Measurements from ENCODE around the gene SGCE.

SGCE gene

DNA sequence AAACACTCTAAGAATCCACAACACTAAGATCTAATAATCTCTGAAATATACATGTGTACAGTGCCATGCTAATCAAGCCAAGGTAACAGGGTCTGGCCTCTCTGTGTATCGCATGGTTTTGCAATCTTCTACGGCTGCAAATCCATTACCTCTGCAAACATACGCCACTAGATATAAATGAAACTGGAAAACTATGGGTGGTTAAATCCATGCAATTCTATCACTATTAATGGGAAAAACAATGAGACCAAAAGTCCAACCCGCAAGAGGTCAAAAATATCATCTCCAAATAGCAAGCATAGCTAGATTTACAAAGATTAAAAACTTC lies 23.0 kb downstream of the SGCE start:
- Histone ChIP-seq H3K27me3 (ENCODE audit: control insufficient read depth in 3 of 3, insufficient read depth in 3 of 3, low read depth in 1 of 3, low read length in 3 of 3) (no peaks in the 10 kb centered on the region), H3K14ac (ENCODE audit: low read length) (no peak overlapping the region), H2BK120ac (ENCODE audit: low read depth, low read length) (no peak overlapping the region), H3K79me1 (ENCODE audit: low read depth, low read length) (no peaks in the 10 kb centered on the region), H3K4me3 (ENCODE audit: low read length in 2 of 2) (no peak overlapping the region), H2BK15ac (ENCODE audit: low read length) (no peak overlapping the region), H3K27ac (replicated peaks; ENCODE audit: low read length) (no peak overlapping the region), H4K8ac (ENCODE audit: low read depth, low read length) (no peak overlapping the region), H2AK5ac (ENCODE audit: low read depth, low read length) (no peak overlapping the region), H3K4me2 (ENCODE audit: insufficient read depth, low read length, poor library complexity, severe bottlenecking) (no peak overlapping the region), H2AFZ (ENCODE audit: low read length) (no peak overlapping the region), H3K4me1 (ENCODE audit: control insufficient read depth in 2 of 2, insufficient read depth in 1 of 2, low read depth in 1 of 2, low read length in 2 of 2) (peaks cover 4 to 42% of the 10 kb centered on the region in 2 donors), H3K18ac (ENCODE audit: low read length) (no peak overlapping the region), H2BK12ac (ENCODE audit: low read length) (no peak overlapping the region), H3K4ac (ENCODE audit: low read length) (no peak overlapping the region), H3K9ac (ENCODE audit: low read depth, low read length, poor library complexity) (no peak overlapping the region), H3K9me3 (replicated peaks in 1 of 2; ENCODE audit: control insufficient read depth in 2 of 2, insufficient read depth in 1 of 2, low read depth in 1 of 2, low read length in 2 of 2) (no peaks in the 10 kb centered on the region), H3K36me3 (replicated peaks in 1 of 2; ENCODE audit: control insufficient read depth in 2 of 2, insufficient read depth in 2 of 2, low read length in 2 of 2) (peaks cover 0 to 5% of the 10 kb centered on the region in 2 donors), H2BK5ac (ENCODE audit: low read length) (no peak overlapping the region), H3K23ac (ENCODE audit: low read depth, low read length, poor library complexity) (no peak overlapping the region), H4K91ac (ENCODE audit: low read depth, low read length, poor library complexity) (no peak overlapping the region)
- WGBS, 2 donors (ENCODE audit: extremely low coverage in 2 of 2, insufficient read length in 2 of 2, insufficient replicate concordance in 1 of 2), result no CpG with 5 or more reads among the region's 4 CpGs
- DNase-seq (ENCODE audit: low spot score), result no peak

DNA sequence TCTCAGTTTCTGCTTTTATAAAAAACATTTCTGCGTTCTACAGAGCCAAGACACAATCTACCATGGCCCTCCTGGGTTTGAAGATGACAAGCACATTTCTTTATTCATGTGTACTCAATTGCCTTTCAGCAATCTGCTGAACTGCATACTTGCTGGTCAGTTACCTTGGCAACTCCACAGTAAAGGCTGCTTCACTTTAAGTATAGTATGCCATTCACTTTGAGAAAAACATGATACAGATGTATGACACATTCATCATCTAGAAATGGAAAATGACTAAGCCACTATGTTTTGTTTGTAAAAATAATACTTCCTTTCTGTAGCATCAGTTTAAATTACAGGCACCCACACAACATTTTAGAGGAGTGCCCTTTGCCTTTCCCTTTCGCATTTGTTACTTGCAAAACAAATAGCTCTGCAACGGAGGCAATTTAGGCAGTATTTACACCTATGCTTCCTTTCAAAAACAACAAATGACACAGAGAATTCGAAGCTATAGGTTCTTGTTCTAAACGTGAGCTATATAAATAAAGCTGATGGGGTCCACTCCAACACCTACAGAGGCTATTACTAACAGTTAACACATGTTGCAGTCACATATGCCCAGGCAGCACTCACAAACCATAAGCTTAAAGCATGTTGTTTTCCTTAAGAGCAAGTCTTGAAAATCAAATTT lies 23.5 kb downstream of the SGCE start:
- H3K4me3 ChIP-seq (ENCODE audit: low read length in 2 of 2), result no peak overlapping the region
- no peak overlapping the region for H2BK120ac ChIP-seq (ENCODE audit: low read depth, low read length)
- no peak overlapping the region for H4K8ac ChIP-seq (ENCODE audit: low read depth, low read length)
- no peak overlapping the region for H3K18ac ChIP-seq (ENCODE audit: low read length)
- no peaks in the 10 kb centered on the region for H3K9me3 ChIP-seq (replicated peaks in 1 of 2; ENCODE audit: control insufficient read depth in 2 of 2, insufficient read depth in 1 of 2, low read depth in 1 of 2, low read length in 2 of 2)
- H2AK5ac ChIP-seq (ENCODE audit: low read depth, low read length), result no peak overlapping the region
- H3K4me1 ChIP-seq (ENCODE audit: control insufficient read depth in 2 of 2, insufficient read depth in 1 of 2, low read depth in 1 of 2, low read length in 2 of 2), result peaks cover 4 to 42% of the 10 kb centered on the region in 2 donors
- no peak overlapping the region for H2AFZ ChIP-seq (ENCODE audit: low read length)
- H2BK12ac ChIP-seq (ENCODE audit: low read length), result no peak overlapping the region
- no peak overlapping the region for H2BK15ac ChIP-seq (ENCODE audit: low read length)
- no CpG with 5 or more reads among the region's 5 CpGs for WGBS, 2 donors (ENCODE audit: extremely low coverage in 2 of 2, insufficient read length in 2 of 2, insufficient replicate concordance in 1 of 2)
- H3K27ac ChIP-seq (replicated peaks; ENCODE audit: low read length), result no peak overlapping the region
- H3K36me3 ChIP-seq (replicated peaks in 1 of 2; ENCODE audit: control insufficient read depth in 2 of 2, insufficient read depth in 2 of 2, low read length in 2 of 2), result no peaks in the 10 kb centered on the region
- no peak overlapping the region for H2BK5ac ChIP-seq (ENCODE audit: low read length)
- DNase-seq (ENCODE audit: low spot score), result no peak
- H3K27me3 ChIP-seq (ENCODE audit: control insufficient read depth in 3 of 3, insufficient read depth in 3 of 3, low read depth in 1 of 3, low read length in 3 of 3), result no peaks in the 10 kb centered on the region
- H3K9ac ChIP-seq (ENCODE audit: low read depth, low read length, poor library complexity), result no peak overlapping the region
- H3K79me1 ChIP-seq (ENCODE audit: low read depth, low read length), result no peaks in the 10 kb centered on the region
- H3K4ac ChIP-seq (ENCODE audit: low read length), result no peak overlapping the region
- H3K23ac ChIP-seq (ENCODE audit: low read depth, low read length, poor library complexity), result no peak overlapping the region
- H3K14ac ChIP-seq (ENCODE audit: low read length), result no peak overlapping the region
- no peak overlapping the region for H4K91ac ChIP-seq (ENCODE audit: low read depth, low read length, poor library complexity)
- no peak overlapping the region for H3K4me2 ChIP-seq (ENCODE audit: insufficient read depth, low read length, poor library complexity, severe bottlenecking)

DNA sequence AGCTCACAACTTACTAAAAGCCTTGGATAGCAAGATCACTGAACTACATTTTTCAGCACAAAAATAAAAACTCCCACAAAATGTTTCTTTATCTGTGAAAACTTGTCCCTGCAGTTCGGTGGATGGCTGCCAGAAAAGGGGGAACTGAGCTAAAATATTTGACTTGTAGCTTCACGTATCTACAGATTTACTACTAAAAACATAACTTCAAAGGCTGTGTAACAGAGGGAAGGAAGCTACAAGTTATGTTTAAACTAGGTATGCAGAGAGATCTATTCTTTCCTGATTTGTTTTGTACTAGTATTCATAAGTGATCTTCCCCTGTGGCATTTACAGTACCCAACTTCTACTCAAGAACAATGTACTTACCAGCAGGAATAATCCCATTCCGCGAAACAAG lies 25.1 kb downstream of the SGCE start:
- H3K18ac ChIP-seq (ENCODE audit: low read length), result no peak overlapping the region
- H3K4me2 ChIP-seq (ENCODE audit: insufficient read depth, low read length, poor library complexity, severe bottlenecking), result no peak overlapping the region
- H3K27me3 ChIP-seq (ENCODE audit: control insufficient read depth in 3 of 3, insufficient read depth in 3 of 3, low read depth in 1 of 3, low read length in 3 of 3), result no peaks in the 10 kb centered on the region
- H3K4me3 ChIP-seq (ENCODE audit: low read length in 2 of 2), result no peak overlapping the region
- no peaks in the 10 kb centered on the region for H3K9me3 ChIP-seq (replicated peaks in 1 of 2; ENCODE audit: control insufficient read depth in 2 of 2, insufficient read depth in 1 of 2, low read depth in 1 of 2, low read length in 2 of 2)
- H3K14ac ChIP-seq (ENCODE audit: low read length), result no peak overlapping the region
- no peak overlapping the region for H3K27ac ChIP-seq (replicated peaks; ENCODE audit: low read length)
- no peak overlapping the region for H2BK5ac ChIP-seq (ENCODE audit: low read length)
- no peaks in the 10 kb centered on the region for H3K79me1 ChIP-seq (ENCODE audit: low read depth, low read length)
- H3K9ac ChIP-seq (ENCODE audit: low read depth, low read length, poor library complexity), result no peak overlapping the region
- no peak overlapping the region for H2BK15ac ChIP-seq (ENCODE audit: low read length)
- H2BK120ac ChIP-seq (ENCODE audit: low read depth, low read length), result no peak overlapping the region
- no peak overlapping the region for H2AFZ ChIP-seq (ENCODE audit: low read length)
- WGBS, 2 donors (ENCODE audit: extremely low coverage in 2 of 2, insufficient read length in 2 of 2, insufficient replicate concordance in 1 of 2), result no CpG with 5 or more reads among the region's 4 CpGs
- no peak overlapping the region for H3K4ac ChIP-seq (ENCODE audit: low read length)
- no peak overlapping the region for H3K23ac ChIP-seq (ENCODE audit: low read depth, low read length, poor library complexity)
- H3K4me1 ChIP-seq (ENCODE audit: control insufficient read depth in 2 of 2, insufficient read depth in 1 of 2, low read depth in 1 of 2, low read length in 2 of 2), result peaks cover 4 to 39% of the 10 kb centered on the region in 2 donors
- no peak for DNase-seq (ENCODE audit: low spot score)
- no peak overlapping the region for H2AK5ac ChIP-seq (ENCODE audit: low read depth, low read length)
- peaks cover under 1 to 1% of the 10 kb centered on the region in 2 donors for H3K36me3 ChIP-seq (replicated peaks in 1 of 2; ENCODE audit: control insufficient read depth in 2 of 2, insufficient read depth in 2 of 2, low read length in 2 of 2)
- H4K91ac ChIP-seq (ENCODE audit: low read depth, low read length, poor library complexity), result no peak overlapping the region
- no peak overlapping the region for H2BK12ac ChIP-seq (ENCODE audit: low read length)
- no peak overlapping the region for H4K8ac ChIP-seq (ENCODE audit: low read depth, low read length)

DNA sequence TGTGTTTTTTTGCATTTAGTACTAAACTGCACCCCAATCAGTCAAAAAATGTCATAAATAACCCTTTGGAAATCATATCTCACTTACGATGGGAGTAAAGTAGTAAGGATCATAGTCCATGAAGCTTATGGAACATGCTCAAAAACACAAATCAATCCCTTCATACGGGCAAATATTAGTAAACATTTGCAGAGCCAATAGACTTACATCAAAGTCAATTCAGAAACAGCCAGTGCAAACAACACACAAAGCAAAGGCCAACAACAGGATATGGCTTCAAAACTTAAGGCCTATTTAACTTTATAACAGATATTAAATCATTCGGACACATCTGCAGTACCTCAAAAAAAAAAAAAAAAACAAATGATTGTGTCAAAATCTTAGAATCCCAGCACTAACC lies 32.1 kb downstream of the SGCE start:
- DNase-seq (ENCODE audit: low spot score), result no peak
- Histone ChIP-seq H4K8ac (ENCODE audit: low read depth, low read length) (no peak overlapping the region), H3K18ac (ENCODE audit: low read length) (no peak overlapping the region), H2BK12ac (ENCODE audit: low read length) (no peak overlapping the region), H3K27ac (replicated peaks; ENCODE audit: low read length) (no peak overlapping the region), H2BK120ac (ENCODE audit: low read depth, low read length) (no peak overlapping the region), H3K4ac (ENCODE audit: low read length) (no peak overlapping the region), H2BK15ac (ENCODE audit: low read length) (no peak overlapping the region), H3K4me3 (ENCODE audit: low read length in 2 of 2) (no peak overlapping the region), H3K14ac (ENCODE audit: low read length) (no peak overlapping the region), H4K91ac (ENCODE audit: low read depth, low read length, poor library complexity) (no peak overlapping the region), H3K23ac (ENCODE audit: low read depth, low read length, poor library complexity) (no peak overlapping the region), H3K4me2 (ENCODE audit: insufficient read depth, low read length, poor library complexity, severe bottlenecking) (no peak overlapping the region), H3K9me3 (replicated peaks in 1 of 2; ENCODE audit: control insufficient read depth in 2 of 2, insufficient read depth in 1 of 2, low read depth in 1 of 2, low read length in 2 of 2) (no peaks in the 10 kb centered on the region), H2AFZ (ENCODE audit: low read length) (no peak overlapping the region), H3K27me3 (ENCODE audit: control insufficient read depth in 3 of 3, insufficient read depth in 3 of 3, low read depth in 1 of 3, low read length in 3 of 3) (no peaks in the 10 kb centered on the region), H3K4me1 (ENCODE audit: control insufficient read depth in 2 of 2, insufficient read depth in 1 of 2, low read depth in 1 of 2, low read length in 2 of 2) (no peaks in the 10 kb centered on the region), H2BK5ac (ENCODE audit: low read length) (no peak overlapping the region), H3K36me3 (replicated peaks in 1 of 2; ENCODE audit: control insufficient read depth in 2 of 2, insufficient read depth in 2 of 2, low read length in 2 of 2) (peaks cover 1 to 43% of the 10 kb centered on the region in 2 donors), H3K79me1 (ENCODE audit: low read depth, low read length) (no peaks in the 10 kb centered on the region), H2AK5ac (ENCODE audit: low read depth, low read length) (no peak overlapping the region), H3K9ac (ENCODE audit: low read depth, low read length, poor library complexity) (no peak overlapping the region)
- WGBS, 2 donors (ENCODE audit: extremely low coverage in 2 of 2, insufficient read length in 2 of 2, insufficient replicate concordance in 1 of 2), result no CpG with 5 or more reads among the region's 3 CpGs

Measured in neuronal stem cell (in vitro differentiated cells).